Loucy (cell line): ENCODE measurements around the gene ABHD10.

Experiments used
- H2AFZ ChIP-seq: fragments of 200-600 bp; sonication (generic); 2 replicates; pipeline ENCODE4 v1.6.0; 2016; ENCODE audit warnings: antibody characterized with exemption, mild to moderate bottlenecking, low read length, moderate library complexity
- H3F3A ChIP-seq: fragments of 200-600 bp; 2 replicates; pipeline ENCODE4 v1.6.0; 2016; ENCODE audit warnings: antibody characterized with exemption, low read depth, mild to moderate bottlenecking
- H3K27me3 ChIP-seq: fragments of 200-600 bp; sonication (generic); 2 replicates; pipeline ENCODE4 v1.6.1; 2014; ENCODE audit warnings: low read length, mild to moderate bottlenecking; ENCODE audit not compliant: insufficient read depth, poor library complexity, severe bottlenecking
- H3K36me3 ChIP-seq: fragments of 200-600 bp; sonication (generic); 2 replicates; pipeline ENCODE4 v1.6.1; 2016; ENCODE audit warnings: low read length; ENCODE audit not compliant: insufficient read depth
- H3K4me1 ChIP-seq: fragments of 200-600 bp; sonication (generic); 2 replicates; pipeline ENCODE4 v1.5.1; 2014; ENCODE audit warnings: low read length, mild to moderate bottlenecking; ENCODE audit not compliant: insufficient read depth, poor library complexity, severe bottlenecking
- H3K4me2 ChIP-seq: fragments of 200-600 bp; sonication (generic); 2 replicates; pipeline ENCODE4 v1.6.0; 2014; ENCODE audit warnings: antibody characterized with exemption, low read length, low read depth, mild to moderate bottlenecking; ENCODE audit not compliant: poor library complexity, severe bottlenecking
- H3K4me3 ChIP-seq: fragments of 200-600 bp; sonication (generic); 2 replicates; pipeline ENCODE4 v1.5.1; 2014; ENCODE audit warnings: low read length, mild to moderate bottlenecking, mixed read lengths; ENCODE audit not compliant: poor library complexity, severe bottlenecking
- H3K79me2 ChIP-seq: fragments of 200-600 bp; sonication (generic); 2 replicates; pipeline ENCODE4 v1.6.1; 2014; ENCODE audit warnings: low read length; ENCODE audit not compliant: insufficient read depth
- H3K9ac ChIP-seq: fragments of 200-600 bp; sonication (generic); 2 replicates; pipeline ENCODE4 v1.6.0; 2014; ENCODE audit warnings: mild to moderate bottlenecking, low read depth, low read length, moderate library complexity; ENCODE audit not compliant: poor library complexity, severe bottlenecking
- H3K9me2 ChIP-seq: fragments of 200-600 bp; sonication (generic); replicated peaks from 2 replicates; pipeline ENCODE4 v1.6.1; 2016; ENCODE audit warnings: low read depth, low read length, mixed read lengths
- H3K9me3 ChIP-seq: fragments of 200-600 bp; sonication (generic); 2 replicates; pipeline ENCODE4 v1.6.1; 2014; ENCODE audit warnings: mild to moderate bottlenecking, antibody characterized with exemption, low read length, low read depth; ENCODE audit not compliant: insufficient read depth
- H4K20me1 ChIP-seq: fragments of 200-600 bp; sonication (generic); 2 replicates; pipeline ENCODE4 v1.6.0; 2014; ENCODE audit warnings: antibody characterized with exemption, low read length, mild to moderate bottlenecking; ENCODE audit not compliant: insufficient read depth, poor library complexity, severe bottlenecking
- CTCF ChIP-seq: fragments of 200-600 bp; sonication (generic); conservative IDR thresholded peaks from 2 replicates; pipeline ENCODE4 v1.5.1; 2014; ENCODE audit warnings: mild to moderate bottlenecking, antibody characterized with exemption, low read length
- EZH2phosphoT487 ChIP-seq: fragments of 200-600 bp; IDR thresholded peaks from 2 replicates; pipeline ENCODE4 v1.6.1; 2018; ENCODE audit warnings: antibody characterized with exemption, mild to moderate bottlenecking, moderate library complexity, borderline replicate concordance

The ABHD10 gene

GRCh38 chr3:111951032-111951431, 27.8 kb upstream of the ABHD10 start:
- no peaks in the 10 kb centered on the region for H3K36me3 ChIP-seq
- H2AFZ ChIP-seq: no peak overlapping the region
- no peak overlapping the region for H3K4me2 ChIP-seq
- no peaks in the 10 kb centered on the region for H4K20me1 ChIP-seq
- no peak overlapping the region for H3K4me3 ChIP-seq
- H3K4me1 ChIP-seq: no peaks in the 10 kb centered on the region
- no peak overlapping the region for H3K9ac ChIP-seq
- no peaks in the 10 kb centered on the region for H3F3A ChIP-seq
- H3K79me2 ChIP-seq: no peaks in the 10 kb centered on the region
- no peaks in the 10 kb centered on the region for H3K9me3 ChIP-seq
- TF ChIP-seq EZH2phosphoT487: no peak
- no peak for TF ChIP-seq CTCF
- H3K27me3 ChIP-seq: no peaks in the 10 kb centered on the region
- no peaks in the 10 kb centered on the region for H3K9me2 ChIP-seq

GRCh38 chr3:111952086-111952485, 26.7 kb upstream of the ABHD10 start:
- TF ChIP-seq EZH2phosphoT487 (no peak), CTCF (no peak)
- Histone ChIP-seq H3K9me3 (no peaks in the 10 kb centered on the region), H3F3A (no peaks in the 10 kb centered on the region), H3K4me1 (no peaks in the 10 kb centered on the region), H3K4me2 (no peak overlapping the region), H3K27me3 (no peaks in the 10 kb centered on the region), H4K20me1 (no peaks in the 10 kb centered on the region), H3K36me3 (no peaks in the 10 kb centered on the region), H3K9me2 (no peaks in the 10 kb centered on the region), H2AFZ (no peak overlapping the region), H3K4me3 (no peak overlapping the region), H3K79me2 (no peaks in the 10 kb centered on the region), H3K9ac (no peak overlapping the region)

DNA sequence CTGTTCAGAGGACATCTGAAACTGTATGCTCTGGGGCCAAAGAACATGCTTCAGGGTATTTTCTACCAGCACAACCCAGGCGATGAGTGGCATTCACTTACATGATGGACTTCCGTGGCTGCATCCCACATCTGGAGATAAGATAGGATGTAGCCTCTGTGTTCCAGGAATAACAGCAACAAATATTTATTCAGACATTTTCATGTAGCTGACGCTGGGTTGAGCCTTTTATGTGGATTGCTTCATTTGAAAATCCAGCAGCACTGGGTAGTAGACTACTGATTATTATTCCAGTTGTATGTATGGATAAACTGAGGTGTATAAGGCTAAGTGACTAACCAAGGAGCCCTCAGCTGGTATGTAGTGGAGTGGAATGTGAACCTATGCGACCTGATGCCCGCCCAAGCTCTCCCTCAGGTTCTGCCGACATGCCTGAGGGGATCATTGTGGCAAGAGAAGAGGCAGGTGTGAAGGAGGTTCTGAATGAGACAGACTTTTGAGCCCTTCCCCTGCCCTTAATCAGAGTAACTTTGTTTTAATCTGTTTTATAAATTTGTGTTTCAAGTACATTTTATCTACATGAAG, 25.9 kb upstream of the ABHD10 start:
- Histone ChIP-seq H4K20me1 (no peaks in the 10 kb centered on the region), H3K9ac (no peak overlapping the region), H3F3A (no peaks in the 10 kb centered on the region), H3K36me3 (no peaks in the 10 kb centered on the region), H3K4me2 (no peak overlapping the region), H3K9me3 (no peaks in the 10 kb centered on the region), H3K79me2 (no peaks in the 10 kb centered on the region), H3K9me2 (no peaks in the 10 kb centered on the region), H2AFZ (no peak overlapping the region), H3K4me3 (no peak overlapping the region), H3K27me3 (no peaks in the 10 kb centered on the region), H3K4me1 (peaks cover 3% of the 10 kb centered on the region)
- TF ChIP-seq EZH2phosphoT487 (no peak), CTCF (no peak)
